ENCODE measurements around the gene GPC6. TPM values are rescaled to one million over a fixed set of nuclear protein-coding genes. Genes with fewer than 3 reads are reported as not detected.
"Not testable (repeated sequence)": the region's sequence is repeated elsewhere in the genome, so short reads cannot be mapped to it uniquely, and the experiment has no call there.

Gene GPC6
- total and polyA plus RNA-seq, 2 experiments from 2014 or later = 14.4 to 20.8 TPM

DNA sequence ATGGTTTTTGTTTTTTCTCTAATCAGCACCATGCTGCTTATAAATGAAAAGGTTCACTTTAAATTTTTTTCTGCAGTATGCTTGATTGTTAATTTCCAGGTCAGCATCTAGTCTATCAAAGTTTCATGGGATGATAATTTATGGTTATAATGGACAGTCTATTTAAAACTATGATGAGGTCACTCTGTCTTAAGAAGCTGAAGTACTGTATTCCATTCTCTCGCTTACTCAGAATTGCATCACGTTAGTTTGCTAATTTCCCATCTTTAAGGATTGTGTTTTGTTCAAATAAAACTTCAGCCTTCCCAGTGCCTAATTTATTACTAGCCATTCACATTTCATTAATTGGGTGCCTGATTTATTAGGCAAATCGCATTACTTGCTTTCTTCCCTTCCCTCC is 94.3 kb downstream of the GPC6 start:
- peak; percentile 69 for DNase-seq
- no peaks in the 10 kb centered on the region for H3K9me2 ChIP-seq (ENCODE audit: insufficient read depth)
- TF ChIP-seq EZH2 (IDR thresholded peaks at IDR 0.05; ENCODE audit: insufficient read depth, poor library complexity, severe bottlenecking) = no peak
- TF ChIP-seq EZH2phosphoT487 (IDR thresholded peaks at IDR 0.05; ENCODE audit: insufficient read depth, low read depth) = no peak
- peak overlapping the region; percentile 4; the same call in 1 of the 2 replicates for H3K9ac ChIP-seq
- no peaks in the 10 kb centered on the region for H4K20me1 ChIP-seq (ENCODE audit: insufficient read depth)
- H3K4me3 ChIP-seq = no peak overlapping the region
- H3K27ac ChIP-seq = 0 out of 2 replicates have a peak overlapping the region, but pooled peaks have one; percentile 11
- no peaks in the 10 kb centered on the region for H3F3A ChIP-seq (ENCODE audit: insufficient read depth)
- no peaks in the 10 kb centered on the region for H3K36me3 ChIP-seq (ENCODE audit: low read depth)
- no peaks in the 10 kb centered on the region for H3K9me3 ChIP-seq (ENCODE audit: low read depth)
- peak overlapping the region; percentile 27 for H3K4me2 ChIP-seq (ENCODE audit: unreplicated experiment)
- 41 to 48% methylated on average over 3 of the region's 3 CpGs for WGBS, 2 experiments (ENCODE audit: low coverage in 1 of 2, low lambda C conversion rate in 2 of 2, missing lambda C conversion rate in 2 of 2)
- in situ Hi-C loops (cut with MboI) = no loop called here
- no peaks in the 10 kb centered on the region for H3K79me2 ChIP-seq (ENCODE audit: insufficient read depth)
- no peaks in the 10 kb centered on the region for H3K27me3 ChIP-seq (replicated peaks; ENCODE audit: insufficient read depth)
- peaks cover 5% of the 10 kb centered on the region for H3K4me1 ChIP-seq (ENCODE audit: insufficient read depth)
- peak overlapping the region; percentile 54 for H2AFZ ChIP-seq

DNA sequence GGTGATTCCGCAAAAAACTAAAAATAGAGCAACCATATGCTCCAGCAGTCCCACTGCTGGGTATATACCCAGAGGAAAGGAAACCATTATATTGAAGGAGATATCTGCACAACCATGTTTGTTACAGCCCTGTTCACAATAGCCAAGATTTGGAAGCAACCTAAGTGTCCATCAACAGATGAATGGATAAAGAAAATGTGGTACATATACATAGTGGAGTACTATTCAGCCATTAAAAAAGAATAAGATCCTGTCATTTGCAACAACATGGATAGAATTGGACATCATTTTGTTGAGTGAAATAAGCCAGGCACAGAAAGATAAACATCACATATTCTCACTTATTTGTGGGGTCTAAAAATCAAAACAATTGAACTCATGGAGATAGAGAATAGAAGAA is 97.3 kb downstream of the GPC6 start:
- H3F3A ChIP-seq (ENCODE audit: insufficient read depth); H3K9me2 ChIP-seq (ENCODE audit: insufficient read depth); H3K4me3 ChIP-seq; H3K27ac ChIP-seq; H3K27me3 ChIP-seq (replicated peaks; ENCODE audit: insufficient read depth); DNase-seq; H3K4me1 ChIP-seq (ENCODE audit: insufficient read depth); H3K4me2 ChIP-seq (ENCODE audit: unreplicated experiment); H3K36me3 ChIP-seq (ENCODE audit: low read depth); H3K9me3 ChIP-seq (ENCODE audit: low read depth); H2AFZ ChIP-seq; H3K9ac ChIP-seq; in situ Hi-C loops (cut with MboI); H4K20me1 ChIP-seq (ENCODE audit: insufficient read depth); H3K79me2 ChIP-seq (ENCODE audit: insufficient read depth): not testable (repeated sequence)
- WGBS, 2 experiments (ENCODE audit: low coverage in 1 of 2, low lambda C conversion rate in 2 of 2, missing lambda C conversion rate in 2 of 2) = 76 to 96% methylated on average over 1 of the region's 1 CpG

DNA sequence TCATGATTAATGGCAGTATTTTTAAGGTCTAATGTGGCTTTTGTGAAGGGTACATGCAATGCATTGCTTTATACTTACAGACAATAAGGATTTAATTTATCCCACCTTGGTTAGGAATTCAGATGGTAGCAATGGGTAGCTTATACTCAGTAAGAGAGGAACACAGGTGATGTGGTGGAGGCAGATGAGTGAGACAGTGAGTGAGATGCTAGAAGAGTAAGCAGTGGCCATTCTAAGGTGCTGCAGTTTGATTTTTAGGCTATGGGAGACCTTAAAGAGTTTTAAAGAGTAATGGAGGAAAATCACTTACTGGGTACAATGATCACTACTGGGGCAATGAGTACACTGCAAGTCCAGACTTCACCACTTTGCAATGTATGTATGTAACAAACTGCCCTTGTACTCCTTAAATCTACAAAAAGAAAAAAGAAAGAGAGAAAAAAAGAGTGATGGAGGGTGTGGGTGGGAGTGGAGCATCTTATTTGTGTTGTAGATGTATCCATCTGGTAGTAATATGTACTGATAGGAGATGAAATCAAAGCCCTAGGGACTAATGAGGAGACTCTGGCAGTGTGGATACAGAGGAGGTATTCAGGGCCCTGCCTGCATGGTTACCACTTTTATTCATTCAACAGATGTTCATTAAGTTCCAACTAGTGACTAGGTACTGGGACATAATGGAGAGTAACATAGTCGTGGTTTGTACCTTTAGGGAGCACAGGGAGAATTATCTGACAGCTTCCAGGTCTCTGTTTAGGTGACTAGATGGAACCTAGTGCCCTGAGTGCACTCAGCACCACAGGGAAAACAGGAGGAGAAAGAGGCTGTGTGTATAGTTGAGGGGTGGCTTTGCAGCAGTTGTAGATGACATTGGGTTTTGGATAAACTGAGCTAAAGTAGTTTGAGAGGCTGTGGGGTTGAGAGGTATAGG is 99.0 kb downstream of the GPC6 start:
- in situ Hi-C loops (cut with MboI) = no loop called here
- H4K20me1 ChIP-seq (ENCODE audit: insufficient read depth) = no peaks in the 10 kb centered on the region
- H3K27ac ChIP-seq = no peak overlapping the region
- no peak overlapping the region for H3K9ac ChIP-seq
- WGBS, 2 experiments (ENCODE audit: low coverage in 1 of 2, low lambda C conversion rate in 2 of 2, missing lambda C conversion rate in 2 of 2) = 0 to 9% methylated on average over 1 of the region's 1 CpG
- DNase-seq = no peak
- no peaks in the 10 kb centered on the region for H3K27me3 ChIP-seq (replicated peaks; ENCODE audit: insufficient read depth)
- H2AFZ ChIP-seq = no peak overlapping the region
- peaks cover 5% of the 10 kb centered on the region for H3K4me1 ChIP-seq (ENCODE audit: insufficient read depth)
- no peak for TF ChIP-seq EZH2phosphoT487 (IDR thresholded peaks at IDR 0.05; ENCODE audit: insufficient read depth, low read depth)
- TF ChIP-seq EZH2 (IDR thresholded peaks at IDR 0.05; ENCODE audit: insufficient read depth, poor library complexity, severe bottlenecking) = no peak
- no peak overlapping the region for H3K4me2 ChIP-seq (ENCODE audit: unreplicated experiment)
- H3F3A ChIP-seq (ENCODE audit: insufficient read depth) = no peaks in the 10 kb centered on the region
- no peak overlapping the region for H3K4me3 ChIP-seq
- no peaks in the 10 kb centered on the region for H3K9me2 ChIP-seq (ENCODE audit: insufficient read depth)
- H3K9me3 ChIP-seq (ENCODE audit: low read depth) = no peaks in the 10 kb centered on the region
- no peaks in the 10 kb centered on the region for H3K79me2 ChIP-seq (ENCODE audit: insufficient read depth)
- no peaks in the 10 kb centered on the region for H3K36me3 ChIP-seq (ENCODE audit: low read depth)

DNA sequence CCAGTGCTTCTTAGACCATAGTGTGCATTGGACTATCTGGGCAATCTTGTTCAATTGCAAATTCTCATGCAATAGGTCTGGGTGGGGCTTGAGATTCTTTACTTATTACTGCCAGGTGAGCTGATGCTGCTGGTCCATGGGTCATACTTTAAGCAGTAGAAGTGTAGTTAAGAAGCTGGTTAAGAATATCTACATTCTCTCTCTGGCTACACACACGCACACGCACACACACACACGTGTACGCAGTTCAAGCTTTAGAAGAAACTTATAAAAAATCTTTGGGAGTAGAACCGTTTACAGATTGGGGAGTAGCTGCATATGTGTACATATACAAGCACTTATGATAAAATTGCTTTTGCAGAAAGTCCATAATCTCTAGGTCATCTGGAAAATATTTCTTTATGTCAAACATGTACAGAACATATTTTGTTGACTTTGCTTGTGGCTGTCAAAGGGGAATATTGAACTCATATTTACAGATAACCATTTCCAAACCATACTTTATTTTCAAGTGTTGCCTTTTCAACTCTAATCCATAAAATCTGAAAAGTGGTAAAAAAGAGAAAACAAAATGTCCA is 99.7 kb downstream of the GPC6 start:
- no peak for TF ChIP-seq EZH2 (IDR thresholded peaks at IDR 0.05; ENCODE audit: insufficient read depth, poor library complexity, severe bottlenecking)
- no peak for TF ChIP-seq EZH2phosphoT487 (IDR thresholded peaks at IDR 0.05; ENCODE audit: insufficient read depth, low read depth)
- Histone ChIP-seq H3F3A (ENCODE audit: insufficient read depth) (no peaks in the 10 kb centered on the region), H3K4me1 (ENCODE audit: insufficient read depth) (peaks cover 1% of the 10 kb centered on the region), H3K36me3 (ENCODE audit: low read depth) (no peaks in the 10 kb centered on the region), H3K79me2 (ENCODE audit: insufficient read depth) (no peaks in the 10 kb centered on the region), H3K27ac (no peak overlapping the region), H3K4me3 (no peak overlapping the region), H3K27me3 (replicated peaks; ENCODE audit: insufficient read depth) (no peaks in the 10 kb centered on the region), H3K4me2 (ENCODE audit: unreplicated experiment) (no peak overlapping the region), H3K9me2 (ENCODE audit: insufficient read depth) (no peaks in the 10 kb centered on the region), H4K20me1 (ENCODE audit: insufficient read depth) (no peaks in the 10 kb centered on the region), H3K9me3 (ENCODE audit: low read depth) (no peaks in the 10 kb centered on the region), H3K9ac (no peak overlapping the region), H2AFZ (no peak overlapping the region)
- DNase-seq = no peak
- 46 to 47% methylated on average over 5 of the region's 5 CpGs for WGBS, 2 experiments (ENCODE audit: low coverage in 1 of 2, low lambda C conversion rate in 2 of 2, missing lambda C conversion rate in 2 of 2)
- in situ Hi-C loops (cut with MboI) = no loop called here

Measured in GM23248 (cell line).